Hepatocyte (in vitro differentiated cells): ENCODE data around the gene NOC3L.

ENCODE experiments used
- CTCF ChIP-seq: fragments of 200-600 bp; sonication (generic); IDR thresholded peaks from 2 replicates; pipeline ENCODE4 v1.5.1; 2016; ENCODE audit warnings: antibody characterized with exemption, mild to moderate bottlenecking; ENCODE audit not compliant: poor library complexity
- EZH2 ChIP-seq: fragments of 200-600 bp; sonication (generic); IDR thresholded peaks from 2 replicates; pipeline ENCODE4 v1.6.1; 2016; ENCODE audit warnings: antibody characterized with exemption, mild to moderate bottlenecking, borderline replicate concordance
- EZH2phosphoT487 ChIP-seq: fragments of 200-600 bp; sonication (generic); IDR thresholded peaks from one replicate; pipeline ENCODE4 v1.6.1; 2018; ENCODE audit warnings: antibody characterized with exemption, mild to moderate bottlenecking, low read depth, moderate library complexity; ENCODE audit not compliant: unreplicated experiment, severe bottlenecking

DNA sequence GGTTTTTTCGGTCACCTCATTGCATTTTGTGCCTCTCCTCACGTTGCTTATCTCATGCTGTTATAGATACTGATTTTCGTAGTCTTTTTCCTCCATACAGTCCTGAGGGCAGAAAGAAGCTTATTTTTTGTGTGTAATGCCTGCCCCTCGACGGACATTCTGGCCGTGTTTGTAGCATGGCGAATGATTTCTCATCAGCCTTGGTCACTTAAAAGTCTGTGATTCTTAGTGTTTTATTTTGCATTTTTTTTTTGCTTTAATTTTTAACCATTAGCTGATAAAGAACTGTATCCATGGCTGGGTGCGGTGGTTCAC is 469 bp upstream of the NOC3L start:
- no peak for TF ChIP-seq CTCF
- no peak for TF ChIP-seq EZH2
- TF ChIP-seq EZH2phosphoT487, result no peak
